WERI-Rb-1 (cell line): Measurements from ENCODE around the gene HPCAL1.

Experiments used
- DNase-seq: peaks from one replicate; pipeline ENCODE4 v3.0.0-alpha.2; 2020
- H3K27ac ChIP-seq: fragments of 250-450 bp; sonication (Bioruptor Pico); 2 replicates; pipeline ENCODE4 v1.5.1; 2020; ENCODE audit warnings: mild to moderate bottlenecking, moderate library complexity
- H3K27me3 ChIP-seq: fragments of 250-450 bp; sonication (Bioruptor Pico); 2 replicates; pipeline ENCODE4 v1.5.1; 2021; ENCODE audit warnings: mild to moderate bottlenecking, low read depth, moderate library complexity; ENCODE audit not compliant: insufficient read depth, severe bottlenecking
- H3K36me3 ChIP-seq: fragments of 250-450 bp; sonication (Bioruptor Pico); 2 replicates; pipeline ENCODE4 v1.5.1; 2020; ENCODE audit warnings: mild to moderate bottlenecking, moderate library complexity
- H3K4me3 ChIP-seq: 2 replicates; pipeline ENCODE4 v1.5.1; 2011; ENCODE audit warnings: low read depth, mild to moderate bottlenecking, control low read depth, low read length
- H3K9me3 ChIP-seq: fragments of 250-450 bp; sonication (Bioruptor Pico); 2 replicates; pipeline ENCODE4 v1.5.1; 2021; ENCODE audit warnings: mild to moderate bottlenecking, moderate library complexity; ENCODE audit not compliant: severe bottlenecking
- CTCF ChIP-seq: IDR thresholded peaks from 2 replicates; pipeline ENCODE4 v1.5.1; 2011; ENCODE audit warnings: low read depth, mild to moderate bottlenecking, control low read depth, inconsistent platforms, low read length

HPCAL1 gene

GRCh38 chr2:10264506-10265328 is 38.0 kb upstream of the HPCAL1 start:
- no peak overlapping the region for H3K27ac ChIP-seq
- H3K36me3 ChIP-seq, result no peaks in the 10 kb centered on the region
- no peaks in the 10 kb centered on the region for H3K9me3 ChIP-seq
- DNase-seq, result peak; percentile 75
- no peak overlapping the region for H3K4me3 ChIP-seq
- no peaks in the 10 kb centered on the region for H3K27me3 ChIP-seq
- 0 out of 2 replicates have a peak, but pooled peaks have one; percentile 9 for TF ChIP-seq CTCF

DNA sequence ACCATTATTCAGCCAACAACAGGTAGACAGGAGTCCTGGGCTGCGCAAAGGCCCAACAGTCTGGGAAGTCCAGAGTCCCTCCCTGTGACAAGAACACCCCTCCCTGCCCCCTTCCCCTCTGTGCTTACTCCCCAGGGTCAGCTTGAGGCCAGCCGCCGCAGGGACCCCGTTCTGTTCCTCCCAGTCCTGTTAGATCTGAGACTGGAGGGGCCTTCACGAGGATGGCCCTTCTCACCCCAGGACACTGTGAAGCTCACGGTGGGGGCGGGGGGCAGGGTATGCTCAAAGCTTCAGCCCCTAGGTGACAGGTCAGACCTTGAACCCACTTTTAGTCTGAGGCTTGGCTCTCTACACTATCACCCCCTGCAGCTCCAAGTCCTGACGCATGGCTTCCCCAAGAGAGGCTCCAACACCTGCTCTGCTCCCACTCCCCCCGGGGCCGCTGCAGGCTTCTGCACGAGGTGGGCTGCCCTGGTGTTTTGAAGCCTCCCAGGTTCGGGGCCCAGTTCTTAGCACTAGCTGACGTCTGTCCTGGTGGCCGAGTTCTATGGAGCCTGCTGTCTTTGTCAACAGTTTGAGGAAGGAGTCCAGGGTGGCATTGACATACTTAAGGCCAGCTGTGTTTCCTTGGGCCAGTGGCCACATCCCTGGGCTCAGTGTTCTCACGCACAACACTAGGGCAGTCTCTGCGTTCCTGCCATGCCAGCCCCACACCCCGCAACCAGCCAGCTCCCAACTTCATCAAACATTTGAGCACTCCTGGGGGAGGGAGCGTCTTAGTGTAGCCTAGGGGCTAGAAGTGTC is 37.2 kb upstream of the HPCAL1 start:
- H3K27me3 ChIP-seq, result no peaks in the 10 kb centered on the region
- no peak overlapping the region for H3K4me3 ChIP-seq
- no peak for TF ChIP-seq CTCF
- no peak overlapping the region for H3K27ac ChIP-seq
- no peak for DNase-seq
- no peaks in the 10 kb centered on the region for H3K36me3 ChIP-seq
- H3K9me3 ChIP-seq, result no peaks in the 10 kb centered on the region

DNA sequence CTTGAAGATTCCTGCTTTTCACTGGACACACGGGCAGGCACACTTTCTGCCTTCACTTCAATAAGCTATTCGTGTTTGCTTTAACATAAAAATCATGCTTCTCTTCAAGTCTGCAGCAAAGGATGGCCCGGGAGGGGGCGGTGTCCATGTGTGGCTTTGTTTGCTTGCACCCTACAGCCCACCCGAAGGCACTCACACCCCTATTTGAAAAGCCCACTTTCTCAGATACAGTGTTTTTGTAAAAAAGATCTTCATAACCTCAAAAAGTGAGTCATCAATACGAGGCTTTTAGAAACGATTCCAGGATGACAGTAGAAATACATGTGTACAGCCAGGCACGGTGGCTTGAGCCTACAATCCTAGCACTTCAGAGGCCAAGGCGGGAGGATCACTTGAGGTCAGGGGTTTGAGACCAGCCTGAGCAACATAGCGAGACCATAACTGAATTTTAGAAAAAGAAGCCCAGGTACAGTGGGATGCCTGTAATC is 36.5 kb upstream of the HPCAL1 start:
- Histone ChIP-seq H3K36me3 (no peaks in the 10 kb centered on the region), H3K27ac (no peak overlapping the region), H3K9me3 (no peaks in the 10 kb centered on the region), H3K27me3 (no peaks in the 10 kb centered on the region), H3K4me3 (no peak overlapping the region)
- DNase-seq, result peak; percentile 4
- no peak for TF ChIP-seq CTCF

- Histone ChIP-seq H3K27me3 (no peaks in the 10 kb centered on the region), H3K9me3 (no peaks in the 10 kb centered on the region), H3K4me3 (no peak overlapping the region), H3K36me3 (no peaks in the 10 kb centered on the region), H3K27ac (no peak overlapping the region)
- TF ChIP-seq CTCF, result no peak
- peak; percentile 2 for DNase-seq
Observed at GRCh38 chr2:10267036-10267435, 35.7 kb upstream of the HPCAL1 start.

DNA sequence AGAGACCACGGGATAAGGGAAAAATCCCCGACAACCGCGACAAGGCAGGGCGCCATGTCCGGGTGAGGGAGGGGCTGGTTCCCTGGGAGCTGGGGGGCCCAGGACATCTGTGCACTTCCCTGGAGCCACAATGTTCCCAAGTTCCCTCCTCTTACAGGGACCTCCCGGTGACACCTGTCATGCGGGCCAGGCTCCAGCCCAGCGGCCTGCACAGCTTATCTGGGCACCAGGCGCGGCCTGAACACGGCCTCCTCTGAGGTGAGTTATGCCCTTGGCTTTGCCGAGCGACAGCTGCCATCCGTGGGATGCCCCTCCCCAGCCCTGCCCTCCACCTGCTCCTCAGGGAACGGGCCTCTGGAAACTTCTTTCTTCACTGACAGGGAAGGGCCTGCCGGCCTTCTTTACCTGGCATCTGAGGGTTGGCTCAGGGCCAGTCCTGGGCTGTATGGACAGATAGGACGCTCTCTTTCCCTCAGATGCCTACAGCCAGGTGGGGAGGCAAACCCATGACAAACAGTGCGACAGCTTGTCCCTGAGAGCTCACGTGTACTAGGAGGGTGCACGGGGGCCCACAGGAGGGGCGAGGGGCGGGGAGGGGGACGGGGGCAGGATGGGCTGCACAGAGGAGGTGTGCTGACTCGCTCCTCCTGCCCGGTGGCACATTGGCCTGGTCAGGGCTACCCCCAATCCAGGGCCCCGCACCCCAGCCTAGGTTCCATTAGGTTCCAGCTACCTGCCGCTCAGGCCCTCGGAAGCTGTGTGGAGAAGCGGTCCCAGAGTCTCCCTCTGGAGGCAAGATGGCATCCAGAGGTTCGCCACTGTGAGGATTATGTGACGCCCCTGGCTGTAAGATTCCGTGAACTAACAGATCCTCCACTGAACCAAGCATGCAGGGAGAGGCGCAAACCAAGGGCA is 34.9 kb upstream of the HPCAL1 start:
- Histone ChIP-seq H3K4me3 (no peak overlapping the region), H3K9me3 (peaks cover 5% of the 10 kb centered on the region), H3K27ac (no peak overlapping the region), H3K27me3 (no peaks in the 10 kb centered on the region), H3K36me3 (no peaks in the 10 kb centered on the region)
- peak; percentile 24 for DNase-seq
- TF ChIP-seq CTCF, result no peak
